GM12875 (cell line): ENCODE data around the gene BANF2.

Experiments used
- H3K4me3 ChIP-seq: one replicate; pipeline ENCODE4 v1.5.1; 2011; ENCODE audit warnings: low read depth, low read length, control low read depth
- TF ChIP-seq, protein P1 (sequence below): IDR thresholded peaks from 2 replicates; pipeline ENCODE4 v1.5.1; 2011; ENCODE audit warnings: low read depth, mild to moderate bottlenecking, control low read depth, inconsistent platforms, low read length, moderate library complexity, borderline replicate concordance; ENCODE audit not compliant: insufficient read depth

BANF2 gene

DNA sequence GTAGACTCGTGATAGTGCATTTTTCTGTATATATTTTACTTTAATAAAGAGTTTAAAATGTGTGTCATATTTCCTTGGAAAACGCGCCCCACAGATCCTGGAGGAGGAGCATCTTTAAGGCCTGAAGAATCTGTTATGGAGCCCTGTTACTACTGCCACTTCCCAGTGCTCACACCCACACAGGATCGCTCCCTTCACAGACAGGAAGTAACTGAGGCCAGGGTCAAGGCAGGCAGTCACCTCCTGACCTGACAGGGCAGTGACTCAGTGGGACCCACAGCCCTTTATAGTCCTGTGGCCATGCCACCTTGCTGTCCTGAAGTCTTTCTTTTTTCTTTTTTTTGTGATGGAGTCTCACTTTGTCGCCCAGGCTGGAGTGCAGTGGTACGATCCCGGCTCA, 26.7 kb upstream of the BANF2 start:
- TF ChIP-seq, protein P1, sequence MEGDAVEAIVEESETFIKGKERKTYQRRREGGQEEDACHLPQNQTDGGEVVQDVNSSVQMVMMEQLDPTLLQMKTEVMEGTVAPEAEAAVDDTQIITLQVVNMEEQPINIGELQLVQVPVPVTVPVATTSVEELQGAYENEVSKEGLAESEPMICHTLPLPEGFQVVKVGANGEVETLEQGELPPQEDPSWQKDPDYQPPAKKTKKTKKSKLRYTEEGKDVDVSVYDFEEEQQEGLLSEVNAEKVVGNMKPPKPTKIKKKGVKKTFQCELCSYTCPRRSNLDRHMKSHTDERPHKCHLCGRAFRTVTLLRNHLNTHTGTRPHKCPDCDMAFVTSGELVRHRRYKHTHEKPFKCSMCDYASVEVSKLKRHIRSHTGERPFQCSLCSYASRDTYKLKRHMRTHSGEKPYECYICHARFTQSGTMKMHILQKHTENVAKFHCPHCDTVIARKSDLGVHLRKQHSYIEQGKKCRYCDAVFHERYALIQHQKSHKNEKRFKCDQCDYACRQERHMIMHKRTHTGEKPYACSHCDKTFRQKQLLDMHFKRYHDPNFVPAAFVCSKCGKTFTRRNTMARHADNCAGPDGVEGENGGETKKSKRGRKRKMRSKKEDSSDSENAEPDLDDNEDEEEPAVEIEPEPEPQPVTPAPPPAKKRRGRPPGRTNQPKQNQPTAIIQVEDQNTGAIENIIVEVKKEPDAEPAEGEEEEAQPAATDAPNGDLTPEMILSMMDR: no peak
- no peak overlapping the region for H3K4me3 ChIP-seq

DNA sequence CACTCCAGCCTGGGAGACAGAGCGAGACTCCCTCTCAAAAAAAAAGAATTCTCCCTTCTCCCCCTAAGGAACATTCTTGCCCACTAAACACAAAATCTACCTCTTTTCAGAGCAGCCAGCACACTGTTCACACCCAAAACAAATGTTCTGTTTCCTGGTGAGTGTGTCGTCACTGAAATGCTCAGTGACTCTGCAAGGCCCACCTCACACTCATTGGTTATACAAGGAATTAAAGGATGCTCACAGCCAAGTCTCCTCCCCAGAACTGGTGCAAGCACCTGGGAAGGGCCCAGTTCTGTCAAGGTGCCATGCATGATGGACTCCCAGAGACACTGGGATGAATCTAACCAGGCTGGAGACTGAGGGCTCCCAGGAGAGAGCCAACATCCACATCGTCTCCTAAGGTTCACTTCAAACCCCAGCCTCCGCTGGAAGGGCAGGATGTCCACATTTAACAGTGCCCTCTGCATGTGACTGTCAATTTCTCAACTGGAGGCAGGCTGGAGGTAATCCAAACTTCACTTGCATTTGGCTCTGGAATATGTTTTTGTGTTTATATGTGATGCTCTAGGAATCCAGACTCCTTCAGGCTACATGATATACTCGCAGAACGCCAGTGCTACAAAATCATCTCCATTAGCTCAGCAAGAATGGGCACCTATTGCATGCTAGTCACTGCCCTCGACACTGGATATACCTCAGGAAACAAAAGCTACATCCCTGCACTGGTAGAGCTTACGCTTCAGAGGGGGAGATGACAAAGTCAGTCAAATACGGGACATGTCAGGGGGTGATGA, 24.8 kb upstream of the BANF2 start:
- TF ChIP-seq, protein P1: no peak
- no peak overlapping the region for H3K4me3 ChIP-seq

DNA sequence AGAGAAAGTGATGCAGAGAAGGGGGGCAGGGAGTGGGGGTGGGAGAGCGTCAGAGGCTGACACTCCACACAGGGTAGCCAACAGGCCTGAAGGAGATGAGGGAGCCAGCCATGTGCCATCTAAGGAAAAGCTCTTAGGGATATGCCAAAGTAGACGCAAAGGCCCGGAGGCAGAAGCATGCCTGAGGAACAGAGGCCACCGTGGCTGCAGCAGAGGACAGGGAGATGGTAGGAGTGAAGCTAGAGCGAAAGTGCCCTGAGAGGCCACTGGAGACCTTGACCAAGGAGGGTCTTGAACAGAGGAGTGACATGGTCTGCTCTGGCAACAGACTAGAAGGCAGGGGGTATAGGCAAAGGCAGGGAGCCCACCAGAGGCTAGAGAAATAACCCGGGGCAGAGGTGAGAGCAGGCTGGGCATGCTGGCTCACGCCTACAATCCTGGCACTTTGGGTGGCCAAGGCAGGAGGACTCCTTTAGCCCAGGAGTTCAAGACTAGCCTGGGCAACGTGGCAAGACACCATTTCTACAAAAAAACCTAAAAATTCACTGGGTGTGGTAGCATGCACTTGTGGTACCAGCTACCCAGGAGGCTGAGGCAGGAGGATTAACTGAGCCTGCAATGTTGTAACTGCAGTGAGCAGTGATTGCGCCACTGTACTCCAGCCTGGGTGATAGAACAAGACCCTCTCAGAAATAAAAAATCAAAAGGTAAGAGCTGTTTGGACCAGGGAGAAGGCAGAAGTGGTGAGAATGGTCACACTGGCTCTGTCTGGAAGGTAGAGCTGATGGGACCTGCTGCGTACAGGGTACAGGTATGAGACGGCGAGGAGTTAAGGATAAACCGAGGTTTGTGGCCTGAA, 24.0 kb upstream of the BANF2 start:
- TF ChIP-seq, protein P1: no peak

DNA sequence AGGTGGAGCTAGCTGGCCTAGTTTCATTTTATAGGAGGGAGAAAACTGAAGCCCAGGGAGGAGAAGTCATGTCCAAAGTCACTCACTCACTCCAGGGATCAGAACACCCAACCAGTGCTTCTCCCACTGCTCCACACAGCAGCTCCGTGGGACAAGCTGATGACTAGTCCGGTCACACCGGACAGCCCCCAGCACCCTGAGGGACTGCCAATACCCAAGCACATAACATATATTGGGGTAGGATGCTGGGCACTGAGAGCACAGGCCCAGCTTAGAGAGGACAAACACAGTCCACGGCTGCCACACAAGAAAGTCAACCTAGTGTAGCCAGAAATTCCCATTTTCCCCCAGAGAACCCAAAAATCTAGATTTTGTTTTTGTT, 23.4 kb upstream of the BANF2 start:
- H3K4me3 ChIP-seq: no peak overlapping the region
- TF ChIP-seq, protein P1: no peak

More for the DNA sequence above, 24.0 kb upstream of the BANF2 start:
- H3K4me3 ChIP-seq: no peak overlapping the region

DNA sequence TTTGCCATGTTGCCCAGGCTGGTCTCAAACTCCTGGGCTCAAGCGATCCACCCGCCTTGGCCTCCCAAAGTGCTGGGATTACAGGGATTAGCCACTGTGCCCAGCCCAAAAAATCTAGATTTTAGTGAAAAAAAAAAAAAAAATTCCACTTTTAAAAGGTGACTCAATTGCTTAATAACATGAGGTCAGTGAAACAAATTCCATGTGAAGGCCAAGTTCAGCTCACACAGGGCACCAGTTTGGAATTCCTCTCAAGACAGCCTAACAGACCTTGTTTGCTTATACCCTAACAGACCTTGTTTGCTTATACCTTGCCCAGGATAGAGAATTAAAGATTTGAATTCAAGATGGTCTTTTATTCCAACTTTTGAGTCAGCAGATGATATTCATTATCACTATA, 22.8 kb upstream of the BANF2 start:
- no peak overlapping the region for H3K4me3 ChIP-seq
- TF ChIP-seq, protein P1: no peak

DNA sequence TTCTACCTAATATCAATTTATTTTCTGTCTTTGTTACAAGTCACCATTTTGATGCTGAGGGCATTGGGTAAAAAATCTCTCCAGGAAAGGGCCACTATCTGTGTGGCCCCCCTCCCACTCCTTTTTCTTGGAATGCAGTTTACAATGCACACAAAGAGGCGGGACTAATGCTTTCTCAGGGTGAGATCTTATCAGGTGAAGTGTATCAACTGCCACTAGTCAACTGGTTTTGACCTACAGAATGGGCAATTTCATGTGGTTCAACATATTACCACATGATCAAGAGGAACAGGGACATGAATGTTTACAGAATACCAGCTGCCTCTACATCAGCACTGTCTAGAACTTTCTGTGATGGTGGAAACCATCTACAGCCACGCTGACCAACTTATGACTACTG, 21.5 kb upstream of the BANF2 start:
- TF ChIP-seq, protein P1: no peak

DNA sequence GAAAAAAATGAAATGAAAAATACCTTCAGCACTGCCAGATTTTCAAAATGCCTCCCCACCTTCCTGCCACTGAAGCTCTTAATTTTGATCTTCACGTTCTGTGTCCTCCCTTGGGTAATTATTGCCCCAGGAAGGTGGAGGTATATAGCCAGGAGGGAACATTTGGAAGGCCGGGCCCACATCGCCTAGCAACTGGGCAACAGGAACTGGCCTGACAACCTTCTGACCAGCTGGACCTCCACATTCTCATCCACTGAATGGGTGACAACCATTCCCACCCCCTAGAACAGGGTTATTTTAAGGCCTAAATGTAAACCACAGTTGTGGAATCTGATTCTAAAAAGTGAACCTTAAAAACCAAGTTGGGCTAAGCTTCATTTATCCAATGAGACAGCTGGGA, 20.9 kb upstream of the BANF2 start:
- H3K4me3 ChIP-seq: no peak overlapping the region

More for the DNA sequence above, 21.5 kb upstream of the BANF2 start:
- H3K4me3 ChIP-seq: no peak overlapping the region

More for the DNA sequence above, 20.9 kb upstream of the BANF2 start:
- TF ChIP-seq, protein P1: no peak
